ENCODE measurements around the gene TTLL13. TPM values are rescaled to one million over a fixed set of nuclear protein-coding genes. Genes with fewer than 3 reads are reported as not detected.
A peak's percentile ranks its signal among the peaks of the same experiment; 100 is the strongest.

Gene TTLL13
- total and polyA plus RNA-seq, 9 of the 15 experiments (the other 6 are each of a cell fraction or from before 2014, with no cell fraction given), result 0.05 to 0.24 (median 0.11) TPM; not detected in 1

DNA sequence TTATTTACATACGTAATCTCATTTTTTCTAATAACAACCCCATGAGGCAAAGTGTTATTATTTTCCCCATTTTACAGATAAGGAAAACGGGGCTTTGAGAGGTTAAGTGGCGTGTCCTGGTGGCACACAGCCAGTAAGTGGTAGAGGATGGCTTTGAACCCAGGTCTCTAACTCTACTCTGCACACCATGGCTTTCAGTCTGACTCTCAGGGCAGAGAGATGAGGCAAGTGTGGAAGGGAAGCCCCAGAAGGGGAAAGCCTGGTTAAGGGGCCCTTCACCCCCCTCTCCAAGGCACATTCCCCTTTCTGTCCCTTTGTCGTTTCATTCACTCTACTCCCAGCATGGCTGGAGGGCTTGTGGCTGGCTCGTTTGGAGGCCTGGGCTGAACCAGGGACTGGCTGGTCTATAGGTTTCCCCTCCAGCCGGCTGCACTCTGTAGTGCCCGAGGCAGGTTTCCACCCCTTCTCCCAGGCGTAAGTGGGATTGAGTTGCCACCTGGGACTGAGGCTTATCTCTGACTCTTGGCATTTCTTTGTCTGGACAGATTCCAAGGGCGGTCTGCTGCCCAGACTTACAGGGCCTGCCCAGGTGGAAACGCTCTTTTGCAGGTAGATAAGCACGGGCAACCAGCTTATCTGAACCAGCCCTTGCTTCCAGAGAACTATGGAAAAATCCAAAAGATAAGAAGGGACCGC lies 36.1 kb upstream of the TTLL13 start (continued):
- no peak for TF ChIP-seq HNRNPLL (IDR thresholded peaks at IDR 0.05; ENCODE audit: low read depth, low read length, poor library complexity, severe bottlenecking)
- TF ChIP-seq CXXC5 (CRISPR knock-in tag; IDR thresholded peaks at IDR 0.05), result peak; percentile 59
- no peak for TF ChIP-seq ASH1L (IDR thresholded peaks at IDR 0.05; ENCODE audit: borderline replicate concordance, low read depth, partially characterized antibody)
- no peak for TF ChIP-seq PHB2 (IDR thresholded peaks at IDR 0.05; ENCODE audit: low read depth)
- peak; percentile 73 for TF ChIP-seq SOX6 (IDR thresholded peaks at IDR 0.05)
- peak; percentile 94 for TF ChIP-seq ZEB2 (IDR thresholded peaks at IDR 0.05)

GRCh38 chr15:90213818-90214204 lies 35.5 kb upstream of the TTLL13 start:
- peak overlapping the region; percentile 3; the same call in 1 of the 2 replicates for H3K4me2 ChIP-seq (ENCODE audit: insufficient read depth, low read length)
- intact Hi-C loops (cut with micrococcal nuclease), result no loop called here
- H3K9me3 ChIP-seq (replicated peaks; ENCODE audit: control insufficient read depth, insufficient read depth, low read depth, low read length), result no peaks in the 10 kb centered on the region
- H3K79me2 ChIP-seq (ENCODE audit: control insufficient read depth, insufficient read depth, low read length), result peaks cover 51% of the 10 kb centered on the region
- peak overlapping the region; percentile 41; the same call in 1 of the 3 replicates for H3K27ac ChIP-seq (ENCODE audit: extremely low read depth, low read depth, low read length)
- H3K36me3 ChIP-seq (ENCODE audit: control insufficient read depth, insufficient read depth, low read length), result peaks cover 67% of the 10 kb centered on the region; the same call in 2 of the 3 replicates
- H4K20me1 ChIP-seq (replicated peaks; ENCODE audit: control insufficient read depth, insufficient read depth, low read length), result no peaks in the 10 kb centered on the region; the same call in none of the 2 replicates
- H3K4me3 ChIP-seq, result no peak overlapping the region
- TF ChIP-seq NR1H2 (CRISPR knock-in tag; IDR thresholded peaks at IDR 0.05), result no peak
- no peak for TF ChIP-seq BRF1 (IDR thresholded peaks at IDR 0.05; ENCODE audit: borderline replicate concordance, extremely low read depth, insufficient read length)
- POLR2A ChIA-PET, result interaction anchor here (0.6 to 1.2 kb wide), 3 partner anchors 9 to 21 kb away, joined by 3 to 5 read pairs (median 4); partner anchors contain the start of gene SEMA4B
- no peaks in the 10 kb centered on the region for H3K9me1 ChIP-seq (ENCODE audit: control insufficient read depth, insufficient read depth, low read length)
- BruUV-seq (replicated peaks), result no TSS peak
- H3K9ac ChIP-seq (ENCODE audit: insufficient read depth in 1 of 2, low read depth in 2 of 2, low read length in 2 of 2), result peak overlapping the region in 1 of 2 experiments; percentile 85; a peak in 2 of 4 replicates
- in situ Hi-C loops (cut with MboI), result no loop called here
- 72% methylated on average over 11 of the region's 11 CpGs for WGBS (ENCODE audit: insufficient coverage, low coverage, missing lambda C conversion rate)
- H2AFZ ChIP-seq (ENCODE audit: low read depth, low read length), result no peak overlapping the region
- CTCF ChIA-PET (ENCODE audit: low intra/inter-chr PET ratio), result no interaction called here
- FAIRE-seq (no peak), ATAC-seq (peak; percentile 53), DNase-seq (ENCODE audit: extremely low read depth in 1 of 4, low spot score in 3 of 4) (no peak)
- H3K27me3 ChIP-seq (ENCODE audit: control insufficient read depth in 2 of 2, insufficient read depth in 2 of 2, low read length in 2 of 2), result no peaks in the 10 kb centered on the region
- peaks cover 10 to 35% of the 10 kb centered on the region in 2 experiments; a peak in 4 of 5 replicates for H3K4me1 ChIP-seq (replicated peaks in 1 of 2; ENCODE audit: control insufficient read depth in 2 of 2, insufficient read depth in 2 of 2, low read length in 2 of 2)

All from K562 (cell line).